Large intestine (tissue), 3 donors: ENCODE results near the gene MEP1A. TPM values are rescaled to one million over a fixed set of nuclear protein-coding genes. Genes with fewer than 3 reads are reported as not detected.

Source experiments
- DNase-seq, 2 donors: peaks; one replicate each; pipeline versions ENCODE4 v3.0.0 to v3.0.0-alpha.2; 2013
- H3K27ac ChIP-seq: one replicate; pipeline ENCODE4 v1.5.1; 2013; ENCODE audit warnings: low read length
- H3K27me3 ChIP-seq: 2 replicates; pipeline ENCODE4 v1.6.1; 2013; ENCODE audit warnings: low read length; ENCODE audit not compliant: control insufficient read depth, insufficient read depth
- H3K36me3 ChIP-seq: 2 replicates; pipeline ENCODE4 v1.6.1; 2013; ENCODE audit warnings: low read length; ENCODE audit not compliant: control insufficient read depth, insufficient read depth
- H3K4me1 ChIP-seq: one replicate; pipeline ENCODE4 v1.6.1; 2013; ENCODE audit warnings: low read length; ENCODE audit not compliant: control insufficient read depth, insufficient read depth
- H3K4me3 ChIP-seq: one replicate; pipeline ENCODE4 v1.5.1; 2013; ENCODE audit warnings: low read length
- H3K9me3 ChIP-seq: one replicate; pipeline ENCODE4 v1.6.1; 2013; ENCODE audit warnings: mild to moderate bottlenecking, low read depth, low read length, moderate library complexity; ENCODE audit not compliant: control insufficient read depth
- WGBS: methylation state at CpG from one replicate; pipeline ENCODE4 v1.1.5; 2013; ENCODE audit warnings: low lambda C conversion rate; ENCODE audit not compliant: insufficient coverage; 5-methylcytosine and 5-hydroxymethylcytosine counted together
- polyA plus RNA-seq: library from polyadenylated mRNA; unstranded; fragments of 120-200 nt; gene quantifications from one replicate; pipeline ENCODE4 v1.2.1, GENCODE V29; 2013

The MEP1A gene
- polyA plus RNA-seq, 1 donor = 649 TPM

- Histone ChIP-seq H3K9me3 (no peaks in the 10 kb centered on the region), H3K4me1 (no peaks in the 10 kb centered on the region), H3K27me3 (no peaks in the 10 kb centered on the region), H3K27ac (no peak overlapping the region), H3K4me3 (no peak overlapping the region), H3K36me3 (no peaks in the 10 kb centered on the region)
- DNase-seq = no peak
- WGBS = no CpG with 5 or more reads among the region's 2 CpGs
These were observed 69.2 kb downstream of the MEP1A start for GRCh38 chr6:46862381-46862780.

DNA sequence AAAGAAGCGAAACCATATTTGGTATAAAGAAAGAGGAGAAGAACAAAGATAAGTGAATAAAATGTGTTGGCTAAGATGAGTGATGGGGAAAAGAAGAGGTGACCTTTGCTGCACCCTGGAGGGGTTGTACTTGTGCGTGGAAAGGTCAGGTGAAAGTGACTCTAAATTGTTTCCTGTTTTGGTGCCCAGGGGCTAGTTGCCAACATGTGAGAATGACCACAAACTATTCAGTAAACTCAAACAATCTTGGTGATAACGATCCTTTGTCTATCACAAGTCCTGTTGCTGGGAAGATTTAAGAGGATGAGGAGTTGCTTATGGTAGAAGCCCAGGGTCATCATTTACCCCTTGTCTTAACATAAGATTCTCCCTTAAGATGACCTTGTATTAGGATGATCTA lies 70.6 kb downstream of the MEP1A start:
- no peak overlapping the region for H3K4me3 ChIP-seq
- no peaks in the 10 kb centered on the region for H3K27me3 ChIP-seq
- 100% methylated on average over 1 of the region's 3 CpGs for WGBS
- H3K4me1 ChIP-seq = no peaks in the 10 kb centered on the region
- H3K27ac ChIP-seq = no peak overlapping the region
- no peaks in the 10 kb centered on the region for H3K9me3 ChIP-seq
- H3K36me3 ChIP-seq = no peaks in the 10 kb centered on the region
- DNase-seq = no peak

DNA sequence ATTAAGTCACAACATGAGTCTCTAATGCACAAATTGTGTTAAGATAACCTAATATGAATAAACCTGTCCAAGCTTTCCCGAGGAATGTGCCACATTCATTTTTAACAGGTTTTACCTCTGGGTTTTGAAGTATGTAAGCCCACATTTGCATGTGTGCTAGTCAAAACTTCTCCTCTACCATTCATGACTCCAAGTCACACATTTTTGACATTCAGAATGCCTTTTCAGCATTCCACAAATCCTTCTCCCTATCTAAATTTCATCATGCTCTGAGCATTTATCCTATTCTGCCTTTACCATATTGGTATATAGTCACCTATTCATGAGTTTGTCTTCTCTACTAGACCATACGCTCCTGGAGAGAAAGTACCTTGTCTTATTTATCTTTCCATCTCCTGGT lies 72.0 kb downstream of the MEP1A start:
- Histone ChIP-seq H3K27me3 (no peaks in the 10 kb centered on the region), H3K36me3 (no peaks in the 10 kb centered on the region), H3K9me3 (no peaks in the 10 kb centered on the region), H3K4me3 (no peak overlapping the region), H3K27ac (no peak overlapping the region), H3K4me1 (no peaks in the 10 kb centered on the region)
- no peak for DNase-seq
- 60% methylated on average over 1 of the region's 2 CpGs for WGBS

GRCh38 chr6:46867411-46867810 lies 74.2 kb downstream of the MEP1A start:
- H3K4me3 ChIP-seq = no peak overlapping the region
- WGBS = 80% methylated on average over 1 of the region's 5 CpGs
- no peaks in the 10 kb centered on the region for H3K36me3 ChIP-seq
- H3K27me3 ChIP-seq = no peaks in the 10 kb centered on the region
- no peaks in the 10 kb centered on the region for H3K4me1 ChIP-seq
- H3K27ac ChIP-seq = no peak overlapping the region
- DNase-seq = no peak
- no peaks in the 10 kb centered on the region for H3K9me3 ChIP-seq

DNA sequence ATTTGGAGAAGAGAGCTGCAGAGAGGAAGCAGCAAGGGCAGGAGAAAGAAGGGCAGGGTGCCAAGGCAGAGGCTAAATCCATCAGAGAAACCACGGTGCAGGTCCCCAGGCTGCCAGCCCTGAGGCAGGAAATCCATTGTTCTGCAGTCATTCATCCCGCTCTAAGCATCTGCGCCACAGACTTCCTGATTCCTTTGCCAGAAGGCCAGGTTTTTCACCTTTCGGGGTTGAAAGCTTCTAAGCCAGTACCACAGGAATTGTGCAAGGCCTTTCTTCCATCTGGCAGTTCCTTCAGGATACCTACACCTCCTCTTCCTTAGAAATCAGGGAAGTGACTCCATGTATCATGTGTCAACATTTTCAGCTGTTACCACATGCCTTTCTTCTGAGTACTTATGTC lies 82.9 kb downstream of the MEP1A start:
- H3K27me3 ChIP-seq = no peaks in the 10 kb centered on the region
- H3K36me3 ChIP-seq = no peaks in the 10 kb centered on the region
- H3K9me3 ChIP-seq = no peaks in the 10 kb centered on the region
- H3K4me1 ChIP-seq = no peaks in the 10 kb centered on the region
- no peak overlapping the region for H3K4me3 ChIP-seq
- DNase-seq = no peak
- no peak overlapping the region for H3K27ac ChIP-seq
- no CpG with 5 or more reads among the region's 4 CpGs for WGBS

- WGBS = 100% methylated on average over 2 of the region's 5 CpGs
- no peak overlapping the region for H3K4me3 ChIP-seq
- H3K36me3 ChIP-seq = no peaks in the 10 kb centered on the region
- DNase-seq = no peak
- no peaks in the 10 kb centered on the region for H3K4me1 ChIP-seq
- no peak overlapping the region for H3K27ac ChIP-seq
- H3K9me3 ChIP-seq = no peaks in the 10 kb centered on the region
- H3K27me3 ChIP-seq = no peaks in the 10 kb centered on the region
These were observed 85.8 kb downstream of the MEP1A start for GRCh38 chr6:46879003-46879402.

- H3K27ac ChIP-seq = no peak overlapping the region
- no peaks in the 10 kb centered on the region for H3K27me3 ChIP-seq
- H3K9me3 ChIP-seq = no peaks in the 10 kb centered on the region
- no peaks in the 10 kb centered on the region for H3K4me1 ChIP-seq
- no peaks in the 10 kb centered on the region for H3K36me3 ChIP-seq
- H3K4me3 ChIP-seq = no peak overlapping the region
- no peak for DNase-seq
- WGBS = no CpG with 5 or more reads among the region's 2 CpGs
These were observed 89.5 kb downstream of the MEP1A start for GRCh38 chr6:46882645-46883044.

DNA sequence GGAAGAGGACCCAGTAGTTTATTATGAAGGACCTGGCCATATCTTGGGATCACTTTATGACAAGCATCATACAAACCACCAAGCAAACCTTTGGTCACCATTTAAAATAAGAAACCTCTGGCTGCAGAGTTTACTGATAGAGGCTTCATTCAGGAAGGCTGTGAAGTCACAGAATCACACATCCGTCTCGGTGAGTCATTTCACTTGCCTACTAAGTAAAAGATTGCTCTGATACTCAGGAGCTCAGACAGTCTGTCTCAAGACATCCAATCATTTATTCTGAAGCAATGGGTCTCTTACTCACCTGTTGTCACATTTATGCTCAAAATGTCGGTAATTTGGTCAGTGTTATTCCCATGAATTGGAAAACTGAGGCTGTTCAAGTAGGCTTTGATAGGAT lies 94.8 kb downstream of the MEP1A start:
- Histone ChIP-seq H3K36me3 (no peaks in the 10 kb centered on the region), H3K27me3 (no peaks in the 10 kb centered on the region), H3K4me1 (no peaks in the 10 kb centered on the region), H3K4me3 (no peak overlapping the region), H3K27ac (no peak overlapping the region), H3K9me3 (no peaks in the 10 kb centered on the region)
- no peak for DNase-seq
- 0% methylated on average over 1 of the region's 3 CpGs for WGBS

DNA sequence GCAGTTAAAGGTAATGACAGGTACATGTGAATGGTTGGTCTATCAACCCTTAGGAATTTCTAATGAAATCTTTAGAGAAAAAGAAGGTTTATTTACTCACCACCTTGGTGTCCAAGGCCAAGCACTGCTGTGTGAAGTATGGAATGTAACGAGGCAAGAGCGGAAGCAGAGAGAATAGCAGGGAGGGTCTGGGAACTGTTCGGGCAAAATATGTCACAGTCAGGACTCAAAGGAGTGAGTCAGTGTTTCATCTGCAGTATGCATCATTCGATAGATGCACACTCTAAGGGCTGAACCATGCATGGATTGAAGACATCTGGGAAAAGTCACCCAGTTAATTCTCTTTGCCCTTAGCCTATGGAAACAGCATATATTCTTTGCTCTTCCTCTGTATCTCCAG lies 95.4 kb downstream of the MEP1A start:
- H3K4me1 ChIP-seq = peaks cover 5% of the 10 kb centered on the region
- H3K36me3 ChIP-seq = no peaks in the 10 kb centered on the region
- no peaks in the 10 kb centered on the region for H3K27me3 ChIP-seq
- no peak overlapping the region for H3K27ac ChIP-seq
- 90% methylated on average over 2 of the region's 4 CpGs for WGBS
- H3K4me3 ChIP-seq = no peak overlapping the region
- DNase-seq = no peak
- H3K9me3 ChIP-seq = no peaks in the 10 kb centered on the region

Other genes with a start within 250 kb of the MEP1A start
- 3.4 TPM for gene CYP39A1, start 140.6 kb upstream of the MEP1A start, polyA plus RNA-seq
- gene SLC25A27, start 140.4 kb upstream of the MEP1A start, polyA plus RNA-seq = 52.9 TPM
- 0.45 TPM for gene TDRD6, start 105.5 kb upstream of the MEP1A start, polyA plus RNA-seq
- 1.1 TPM for gene PLA2G7, start 58.0 kb upstream of the MEP1A start, polyA plus RNA-seq
- gene ANKRD66, start 46.5 kb upstream of the MEP1A start, polyA plus RNA-seq = not detected
- 8.3 TPM for gene ADGRF5, start 128.5 kb downstream of the MEP1A start, polyA plus RNA-seq
- gene ADGRF1, start 248.9 kb downstream of the MEP1A start, polyA plus RNA-seq = 1.2 TPM